GM23338 (cell line): Measurements from ENCODE around the gene TMEM98.

Source experiments
- CTCF ChIP-seq, 2 experiments: fragments of 200-600 bp in 1 of 2; sonication (generic) in 1 of 2; conservative IDR thresholded peaks; 2 replicates each; pipeline versions ENCODE4 v1.5.1 to v1.6.1; 2016 to 2017; ENCODE audit warnings: antibody characterized with exemption in 2 of 2, low read depth in 2 of 2, mild to moderate bottlenecking in 2 of 2, moderate library complexity in 1 of 2
- EZH2 ChIP-seq: fragments of 200-600 bp; sonication (generic); IDR thresholded peaks from one replicate; pipeline ENCODE4 v1.8.0; 2017; ENCODE audit warnings: antibody characterized with exemption, mild to moderate bottlenecking, low read depth; ENCODE audit not compliant: unreplicated experiment
- EZH2phosphoT487 ChIP-seq: fragments of 200-600 bp; sonication (generic); IDR thresholded peaks from one replicate; pipeline ENCODE4 v1.8.1; 2018; ENCODE audit warnings: antibody characterized with exemption; ENCODE audit not compliant: unreplicated experiment
- POLR2AphosphoS5 ChIP-seq: IDR thresholded peaks from 2 replicates; pipeline ENCODE4 v1.6.1; 2016; ENCODE audit warnings: antibody characterized with exemption, low read depth
- REST ChIP-seq: IDR thresholded peaks from one replicate; pipeline ENCODE4 v1.6.1; 2018; ENCODE audit warnings: antibody characterized with exemption; ENCODE audit not compliant: unreplicated experiment
- ZNF462 ChIP-seq: fragments of 250-450 bp; sonication (Bioruptor Pico); IDR thresholded peaks from 2 replicates; pipeline ENCODE4 v1.5.0; 2020; ENCODE audit warnings: mild to moderate bottlenecking, moderate library complexity

GRCh38 chr17:32916134-32916533 lies 11.8 kb upstream of the TMEM98 start:
- no peak for TF ChIP-seq REST
- no peak for TF ChIP-seq CTCF (conservative IDR thresholded peaks at IDR 0.05; ENCODE audit: low read depth in 2 of 2)
- no peak for TF ChIP-seq POLR2AphosphoS5
- no peak for TF ChIP-seq EZH2
- TF ChIP-seq ZNF462 (CRISPR knock-in tag): no peak
- TF ChIP-seq EZH2phosphoT487: no peak
